ENCODE measurements around the gene PDGFA. TPM values are rescaled to one million over a fixed set of nuclear protein-coding genes. Genes with fewer than 3 reads are reported as not detected.

PDGFA gene
- total RNA-seq, 6 experiments from 2014 or later, result 7.1 to 8.7 (median 7.8) TPM

DNA sequence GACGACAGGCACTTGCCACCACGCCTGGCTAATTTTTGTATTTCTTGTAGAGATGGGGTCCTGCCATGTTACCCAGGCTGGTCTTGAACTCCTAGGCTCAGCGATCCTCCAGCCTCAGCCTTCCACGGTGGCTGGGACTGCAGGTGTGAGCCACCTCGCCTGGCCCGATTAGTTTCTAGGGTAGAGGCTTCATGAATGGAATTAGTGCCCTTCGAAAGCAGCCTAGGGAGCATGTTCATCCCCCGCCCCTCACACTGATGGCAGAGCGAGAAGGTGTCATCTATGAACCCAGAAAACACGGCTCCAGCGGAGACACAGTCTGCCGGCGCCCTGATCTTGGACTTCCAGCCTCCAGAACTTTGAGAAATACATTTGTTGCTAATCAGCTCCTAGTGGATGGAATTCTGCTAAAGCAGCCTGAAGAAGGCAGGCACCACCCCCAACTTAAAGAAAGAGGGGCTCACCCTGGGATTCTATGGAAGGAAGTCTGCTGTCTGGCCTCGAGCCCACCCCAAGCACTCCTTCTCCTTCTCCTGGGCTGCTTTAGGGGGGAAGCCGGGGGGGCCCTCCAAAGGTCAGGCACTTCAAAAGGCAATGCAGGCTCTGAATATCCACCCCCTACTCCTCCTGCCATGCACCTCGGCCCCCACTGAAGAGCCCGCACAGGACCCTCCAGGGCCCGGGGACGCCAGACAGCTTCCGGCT lies 10.1 kb downstream of the PDGFA start:
- Mint-ChIP-seq H3K9me3 (no peaks in the 10 kb centered on the region), H3K27ac (no peak overlapping the region), H3K27me3 (ENCODE audit: insufficient read depth) (no peaks in the 10 kb centered on the region; the same call in none of the 2 replicates), H3K4me1 (ENCODE audit: low read depth) (peaks cover 10% of the 10 kb centered on the region), H3K4me3 (no peak overlapping the region), H3K36me3 (ENCODE audit: low read depth) (peaks cover 7% of the 10 kb centered on the region)
- TF ChIP-seq, protein P1, sequence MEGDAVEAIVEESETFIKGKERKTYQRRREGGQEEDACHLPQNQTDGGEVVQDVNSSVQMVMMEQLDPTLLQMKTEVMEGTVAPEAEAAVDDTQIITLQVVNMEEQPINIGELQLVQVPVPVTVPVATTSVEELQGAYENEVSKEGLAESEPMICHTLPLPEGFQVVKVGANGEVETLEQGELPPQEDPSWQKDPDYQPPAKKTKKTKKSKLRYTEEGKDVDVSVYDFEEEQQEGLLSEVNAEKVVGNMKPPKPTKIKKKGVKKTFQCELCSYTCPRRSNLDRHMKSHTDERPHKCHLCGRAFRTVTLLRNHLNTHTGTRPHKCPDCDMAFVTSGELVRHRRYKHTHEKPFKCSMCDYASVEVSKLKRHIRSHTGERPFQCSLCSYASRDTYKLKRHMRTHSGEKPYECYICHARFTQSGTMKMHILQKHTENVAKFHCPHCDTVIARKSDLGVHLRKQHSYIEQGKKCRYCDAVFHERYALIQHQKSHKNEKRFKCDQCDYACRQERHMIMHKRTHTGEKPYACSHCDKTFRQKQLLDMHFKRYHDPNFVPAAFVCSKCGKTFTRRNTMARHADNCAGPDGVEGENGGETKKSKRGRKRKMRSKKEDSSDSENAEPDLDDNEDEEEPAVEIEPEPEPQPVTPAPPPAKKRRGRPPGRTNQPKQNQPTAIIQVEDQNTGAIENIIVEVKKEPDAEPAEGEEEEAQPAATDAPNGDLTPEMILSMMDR (IDR thresholded peaks at IDR 0.05), result no peak; the same call in 1 of the 2 replicates
- DNase-seq, result no peak

DNA sequence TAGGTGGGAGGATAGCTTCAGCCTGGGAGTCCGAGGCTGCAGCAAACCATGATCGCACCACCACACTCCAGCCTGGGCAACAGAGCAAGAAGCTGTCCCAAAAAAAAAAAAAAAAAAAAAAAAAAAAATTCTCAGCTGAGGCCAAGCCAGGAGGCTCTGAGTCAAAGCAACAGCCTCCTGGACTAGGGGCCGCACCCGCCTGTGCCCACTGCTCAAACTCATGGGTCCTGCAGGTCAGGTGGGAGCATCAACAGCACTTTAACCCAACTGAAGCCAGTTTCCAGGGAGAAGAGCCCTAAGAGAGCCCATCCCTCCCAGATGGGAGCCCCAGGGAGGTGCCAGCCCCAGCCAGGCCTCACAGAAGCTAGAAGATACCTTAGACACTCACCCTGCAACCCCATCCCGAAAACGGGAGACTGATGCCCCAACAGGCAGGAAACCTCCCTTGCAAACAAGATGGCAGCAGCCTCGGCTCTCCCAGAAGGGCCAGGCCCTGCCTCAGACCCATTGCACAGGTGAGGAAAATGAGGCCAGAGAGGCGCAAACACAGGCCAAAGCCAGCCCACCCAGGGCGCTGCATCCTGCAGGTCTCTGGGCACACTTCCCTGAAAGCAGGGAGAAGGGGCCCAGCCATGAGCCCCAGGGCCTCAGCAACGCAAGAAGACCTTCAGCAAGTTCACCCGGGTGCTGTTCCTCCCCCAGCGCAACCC lies 11.0 kb downstream of the PDGFA start:
- TF ChIP-seq, protein P1 (IDR thresholded peaks at IDR 0.05), result no peak
- no peaks in the 10 kb centered on the region for H3K9me3 Mint-ChIP-seq
- H3K27me3 Mint-ChIP-seq (ENCODE audit: insufficient read depth), result no peaks in the 10 kb centered on the region; the same call in none of the 2 replicates
- H3K4me1 Mint-ChIP-seq (ENCODE audit: low read depth), result peaks cover 3% of the 10 kb centered on the region
- DNase-seq, result no peak
- H3K4me3 Mint-ChIP-seq, result no peak overlapping the region
- H3K36me3 Mint-ChIP-seq (ENCODE audit: low read depth), result peaks cover 2% of the 10 kb centered on the region; the same call in 1 of the 2 replicates
- no peak overlapping the region for H3K27ac Mint-ChIP-seq

DNA sequence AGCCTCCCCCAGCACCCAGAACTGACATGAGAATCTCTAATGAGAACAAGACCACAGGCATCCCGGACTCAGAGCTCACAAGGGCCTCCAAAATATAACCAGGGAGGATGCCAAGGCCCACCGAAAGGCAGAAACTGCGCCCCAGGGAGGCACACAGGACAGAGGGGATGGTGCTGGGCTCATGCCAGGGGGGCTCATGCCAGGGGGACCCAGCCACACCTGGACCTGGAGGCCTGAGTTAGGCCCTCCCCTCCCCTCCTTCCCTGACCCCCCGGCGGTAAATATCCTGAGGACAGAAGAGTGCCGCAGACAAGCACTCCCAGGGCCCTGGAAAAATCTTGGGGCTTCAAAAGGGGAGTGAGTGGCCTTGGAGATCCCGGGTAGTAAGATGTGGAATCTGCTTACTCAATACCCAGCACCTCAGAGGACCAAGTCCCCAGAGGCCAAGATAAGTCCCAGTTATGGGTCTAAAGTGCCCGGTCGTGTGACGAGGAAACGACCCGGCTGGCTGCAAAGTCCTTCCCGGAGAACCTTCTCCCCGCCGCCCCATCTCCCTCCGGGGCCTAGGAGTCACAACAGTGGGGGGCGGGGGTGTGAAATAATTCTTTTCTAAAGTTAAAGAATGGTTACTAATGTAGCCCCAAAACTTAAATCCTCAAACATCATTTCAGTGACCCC lies 11.9 kb downstream of the PDGFA start:
- Mint-ChIP-seq H3K4me1 (ENCODE audit: low read depth) (no peaks in the 10 kb centered on the region), H3K27ac (no peak overlapping the region), H3K36me3 (ENCODE audit: low read depth) (no peaks in the 10 kb centered on the region), H3K4me3 (no peak overlapping the region), H3K9me3 (no peaks in the 10 kb centered on the region), H3K27me3 (ENCODE audit: insufficient read depth) (no peaks in the 10 kb centered on the region; the same call in none of the 2 replicates)
- TF ChIP-seq, protein P1 (IDR thresholded peaks at IDR 0.05), result no peak
- DNase-seq, result no peak

DNA sequence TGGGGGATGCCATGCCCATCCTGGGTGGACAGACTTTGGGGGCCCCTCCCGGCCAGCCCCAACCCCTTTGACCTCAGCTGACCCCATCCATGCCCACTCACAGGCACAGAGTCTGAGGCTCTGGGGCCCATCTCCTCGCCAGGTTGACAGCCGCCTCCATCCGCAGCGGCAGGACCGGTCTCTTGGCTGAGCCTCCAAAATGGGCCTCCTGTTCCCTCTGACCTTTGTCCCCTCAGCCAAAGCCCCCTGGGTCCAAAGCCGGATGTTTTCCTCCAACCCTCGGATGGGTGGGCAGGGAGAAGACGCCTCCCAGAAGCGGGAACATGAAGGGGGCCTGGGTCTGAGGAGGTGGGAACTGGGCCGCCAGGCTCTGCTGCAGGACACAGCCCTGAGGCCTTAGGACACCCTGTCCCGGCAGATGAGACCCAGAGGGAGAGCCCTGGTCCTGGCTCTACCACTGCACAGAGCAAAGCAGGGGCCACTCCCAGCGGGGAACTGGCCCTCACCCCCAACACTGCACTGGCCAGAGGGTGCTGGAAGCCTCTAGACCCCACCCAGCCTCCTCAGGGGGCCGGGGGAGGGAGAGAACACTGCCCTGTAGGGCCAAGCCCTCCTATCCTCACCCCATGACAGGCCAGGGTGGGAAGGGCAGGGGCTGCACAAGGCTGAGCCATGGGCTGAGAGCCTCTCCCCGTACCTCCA lies 12.6 kb downstream of the PDGFA start:
- TF ChIP-seq, protein P1 (IDR thresholded peaks at IDR 0.05), result no peak
- DNase-seq, result no peak
- no peak overlapping the region for H3K4me3 Mint-ChIP-seq
- no peaks in the 10 kb centered on the region for H3K36me3 Mint-ChIP-seq (ENCODE audit: low read depth)
- H3K27ac Mint-ChIP-seq, result no peak overlapping the region
- no peaks in the 10 kb centered on the region; the same call in none of the 2 replicates for H3K27me3 Mint-ChIP-seq (ENCODE audit: insufficient read depth)
- no peaks in the 10 kb centered on the region for H3K9me3 Mint-ChIP-seq
- H3K4me1 Mint-ChIP-seq (ENCODE audit: low read depth), result no peaks in the 10 kb centered on the region

DNA sequence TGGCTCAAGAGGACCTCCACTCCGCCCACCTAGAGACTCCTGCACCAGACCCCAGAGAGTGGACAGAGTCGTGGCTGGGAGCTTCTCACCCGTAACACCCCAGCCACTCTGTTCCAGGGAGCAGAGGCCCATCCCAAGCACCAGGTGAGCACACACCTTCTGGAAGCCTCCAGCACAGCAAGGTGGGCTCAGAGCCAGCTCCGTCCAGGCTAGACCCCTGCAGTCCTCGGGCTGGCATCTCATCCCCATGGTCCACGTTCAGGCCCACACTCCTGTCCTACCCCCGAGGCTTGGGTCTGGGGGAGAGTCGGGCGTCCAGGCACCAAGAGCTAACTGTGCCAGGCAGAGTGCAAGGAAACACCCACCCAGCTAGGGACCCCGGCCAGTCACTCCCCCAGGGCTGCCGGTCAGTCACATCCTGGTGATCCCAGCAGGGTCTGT lies 13.2 kb downstream of the PDGFA start:
- no peaks in the 10 kb centered on the region for H3K36me3 Mint-ChIP-seq (ENCODE audit: low read depth)
- TF ChIP-seq, protein P1 (IDR thresholded peaks at IDR 0.05), result no peak
- H3K4me3 Mint-ChIP-seq, result no peak overlapping the region
- H3K27me3 Mint-ChIP-seq (ENCODE audit: insufficient read depth), result no peaks in the 10 kb centered on the region; the same call in none of the 2 replicates
- no peak for DNase-seq
- no peaks in the 10 kb centered on the region for H3K9me3 Mint-ChIP-seq
- no peak overlapping the region for H3K27ac Mint-ChIP-seq
- H3K4me1 Mint-ChIP-seq (ENCODE audit: low read depth), result no peaks in the 10 kb centered on the region
